Thyroid gland (tissue), 4 donors: ENCODE data around the gene PPP1R3G. TPM values are rescaled to one million over a fixed set of nuclear protein-coding genes. Genes with fewer than 3 reads are reported as not detected.
"Not testable (repeated sequence)": the region's sequence is repeated elsewhere in the genome, so short reads cannot be mapped to it uniquely, and the experiment has no call there.

ENCODE experiments used
- DNase-seq, 2 donors: peaks; one replicate each; pipeline ENCODE4 v3.0.0-alpha.2; 2019
- H3K27ac ChIP-seq, 3 donors: fragments of 200-600 bp; sonication (generic); 1 replicate in 2 of 3; 2 replicates in 1 of 3; pipeline ENCODE4 v1.5.1; 2016 to 2019; ENCODE audit warnings: mild to moderate bottlenecking in 1 of 3, moderate library complexity in 1 of 3
- H3K27me3 ChIP-seq: fragments of 200-600 bp; sonication (generic); one replicate; pipeline ENCODE4 v1.5.1; 2019
- H3K36me3 ChIP-seq, 2 donors: fragments of 200-600 bp; sonication (generic); one replicate each; pipeline ENCODE4 v1.5.1; 2016 to 2019
- H3K4me1 ChIP-seq, 2 donors: fragments of 200-600 bp; sonication (generic); one replicate each; pipeline ENCODE4 v1.5.1; 2017 to 2019
- H3K4me3 ChIP-seq, 3 donors: fragments of 200-600 bp; sonication (generic); replicated peaks in 1 of 3; 1 replicate in 2 of 3; 2 replicates in 1 of 3; pipeline ENCODE4 v1.5.1; 2016; ENCODE audit warnings: mild to moderate bottlenecking in 1 of 3
- H3K9me3 ChIP-seq: fragments of 200-600 bp; sonication (generic); one replicate; pipeline ENCODE4 v1.5.1; 2017
- POLR2A ChIP-seq, 2 donors: fragments of 450-650 bp; IDR thresholded peaks; one replicate each; pipeline ENCODE4 v1.6.1; 2017; ENCODE audit warnings: antibody characterized with exemption in 2 of 2, mild to moderate bottlenecking in 2 of 2, moderate library complexity in 1 of 2
- WGBS, 2 donors: methylation state at CpG; one replicate each; pipeline ENCODE4 v1.1.5; 2017; 5-methylcytosine and 5-hydroxymethylcytosine counted together
- intact Hi-C: fragments of 100-400 bp; cut with DNase I; formaldehyde crosslinking; loops from one replicate; pipeline ENCODE4 v1.15.1; 2023
- total RNA-seq, 4 donors: library from RNA; depleted of rRNA; stranded (reverse); fragments of >200 nt; gene quantifications; one replicate each; pipeline ENCODE4 v1.2.3, GENCODE V29; 2016
- TF ChIP-seq, protein P1 (sequence below), 6 experiments: fragments of 200-600 bp in 3 of 6; fragments of 450-650 bp in 3 of 6; sonication (generic) in 3 of 6; IDR thresholded peaks; one replicate each; pipeline ENCODE4 v1.5.1; 2016 to 2019; ENCODE audit warnings: antibody characterized with exemption in 6 of 6, mild to moderate bottlenecking in 2 of 6, inconsistent platforms in 1 of 6, moderate library complexity in 1 of 6

The PPP1R3G gene
- total RNA-seq, 4 donors from 2014 or later = 0.78 to 1.6 (median 0.91) TPM

DNA sequence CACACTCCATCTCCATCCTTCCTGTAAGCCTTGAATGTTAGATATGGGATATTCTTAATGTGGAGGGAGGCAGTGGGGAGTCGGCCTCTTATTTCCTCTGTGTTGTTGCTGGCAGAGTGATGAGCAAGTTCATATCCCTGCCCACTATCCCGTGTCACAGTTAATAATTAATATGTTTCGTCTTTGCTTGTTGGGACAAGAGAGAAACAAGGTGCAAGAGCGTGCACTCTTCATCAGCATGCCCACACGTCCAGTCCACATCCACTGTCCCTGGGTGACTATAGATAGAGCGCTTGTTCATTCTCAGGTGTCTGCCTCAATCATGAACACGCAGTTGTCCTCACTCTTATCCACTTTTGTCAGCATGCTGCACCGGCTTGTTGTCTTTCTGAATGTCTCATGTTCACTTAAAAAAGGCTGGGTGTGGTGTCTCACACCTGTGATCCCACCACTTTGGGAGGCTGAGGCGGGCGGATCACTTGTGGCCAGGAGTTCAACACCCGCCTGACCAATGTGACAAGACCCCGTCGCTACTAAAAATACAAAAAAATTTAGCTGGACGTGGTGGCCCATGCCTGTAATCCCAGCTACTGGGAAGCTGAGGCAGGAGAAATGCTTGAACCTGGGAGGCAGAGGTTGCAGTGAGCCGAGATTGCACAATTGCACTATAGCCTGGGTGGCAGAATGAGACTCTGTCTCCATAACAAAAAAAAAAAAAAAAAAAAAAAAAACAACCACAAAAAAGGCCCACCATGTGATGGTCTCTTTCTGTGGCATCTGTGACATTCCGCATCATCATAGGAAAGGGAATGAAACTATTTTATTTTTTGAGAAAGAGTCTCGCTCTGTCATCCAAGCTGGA lies 34.2 kb downstream of the PPP1R3G start:
- WGBS, 2 donors = 94 to 95% methylated on average over 17 of the region's 17 CpGs
- Histone ChIP-seq H3K36me3 (no peaks in the 10 kb centered on the region), H3K4me3 (no peak overlapping the region), H3K27me3 (no peaks in the 10 kb centered on the region), H3K9me3 (no peaks in the 10 kb centered on the region), H3K4me1 (no peaks in the 10 kb centered on the region), H3K27ac (no peak overlapping the region)
- no peak for DNase-seq
- intact Hi-C loops = no loop called here
- no peak for TF ChIP-seq POLR2A (IDR thresholded peaks at IDR 0.05)
- TF ChIP-seq, protein P1, sequence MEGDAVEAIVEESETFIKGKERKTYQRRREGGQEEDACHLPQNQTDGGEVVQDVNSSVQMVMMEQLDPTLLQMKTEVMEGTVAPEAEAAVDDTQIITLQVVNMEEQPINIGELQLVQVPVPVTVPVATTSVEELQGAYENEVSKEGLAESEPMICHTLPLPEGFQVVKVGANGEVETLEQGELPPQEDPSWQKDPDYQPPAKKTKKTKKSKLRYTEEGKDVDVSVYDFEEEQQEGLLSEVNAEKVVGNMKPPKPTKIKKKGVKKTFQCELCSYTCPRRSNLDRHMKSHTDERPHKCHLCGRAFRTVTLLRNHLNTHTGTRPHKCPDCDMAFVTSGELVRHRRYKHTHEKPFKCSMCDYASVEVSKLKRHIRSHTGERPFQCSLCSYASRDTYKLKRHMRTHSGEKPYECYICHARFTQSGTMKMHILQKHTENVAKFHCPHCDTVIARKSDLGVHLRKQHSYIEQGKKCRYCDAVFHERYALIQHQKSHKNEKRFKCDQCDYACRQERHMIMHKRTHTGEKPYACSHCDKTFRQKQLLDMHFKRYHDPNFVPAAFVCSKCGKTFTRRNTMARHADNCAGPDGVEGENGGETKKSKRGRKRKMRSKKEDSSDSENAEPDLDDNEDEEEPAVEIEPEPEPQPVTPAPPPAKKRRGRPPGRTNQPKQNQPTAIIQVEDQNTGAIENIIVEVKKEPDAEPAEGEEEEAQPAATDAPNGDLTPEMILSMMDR (IDR thresholded peaks at IDR 0.05) = no peak

DNA sequence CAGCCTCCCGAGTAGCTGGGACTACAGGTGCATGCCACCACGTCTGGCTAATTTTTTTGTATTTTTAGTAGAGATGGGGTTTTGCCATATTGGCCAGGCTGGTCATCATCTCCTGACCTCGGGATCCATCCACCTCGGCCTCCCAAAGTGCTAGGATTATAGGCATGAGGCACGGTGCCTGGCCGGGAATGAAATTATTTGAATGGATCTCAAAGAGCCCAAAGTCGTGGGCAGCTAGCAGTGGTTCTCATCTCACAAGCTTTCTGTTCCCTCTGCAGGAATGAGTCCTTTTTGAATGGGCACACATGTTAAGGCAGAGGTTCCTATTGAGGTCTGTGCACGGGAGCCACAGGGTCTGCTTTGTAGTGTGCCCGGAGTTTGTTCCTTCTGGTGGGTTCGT lies 34.9 kb downstream of the PPP1R3G start:
- no peak for DNase-seq
- WGBS, 2 donors = 91 to 92% methylated on average over 10 of the region's 10 CpGs
- H3K27me3 ChIP-seq = no peaks in the 10 kb centered on the region
- no peak for TF ChIP-seq POLR2A (IDR thresholded peaks at IDR 0.05)
- TF ChIP-seq, protein P1 (IDR thresholded peaks at IDR 0.05) = no peak
- no peaks in the 10 kb centered on the region for H3K9me3 ChIP-seq
- no peaks in the 10 kb centered on the region for H3K4me1 ChIP-seq
- H3K36me3 ChIP-seq = no peaks in the 10 kb centered on the region
- no peak overlapping the region for H3K4me3 ChIP-seq
- intact Hi-C loops = no loop called here
- H3K27ac ChIP-seq = no peak overlapping the region

DNA sequence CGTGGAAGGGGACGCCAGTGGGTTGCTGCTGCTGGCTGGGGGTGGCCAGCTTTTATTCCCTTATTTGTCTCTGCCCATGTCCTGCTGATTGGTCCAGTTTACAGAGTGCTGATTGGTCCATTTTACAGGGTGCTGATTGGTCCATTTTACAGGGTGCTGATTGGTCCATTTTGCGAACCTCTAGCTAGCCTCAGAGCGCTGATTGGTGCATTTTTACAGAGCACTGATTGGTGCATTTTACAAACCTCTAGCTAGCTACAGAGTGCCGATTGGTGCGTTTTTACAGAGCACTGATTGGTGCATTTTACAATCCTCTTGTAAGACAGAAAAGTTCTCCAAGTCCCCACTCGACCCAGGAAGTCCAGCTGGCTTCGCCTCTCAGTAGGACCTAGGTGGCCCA lies 35.4 kb downstream of the PPP1R3G start:
- intact Hi-C loops, H3K27ac ChIP-seq, DNase-seq, H3K4me3 ChIP-seq, H3K36me3 ChIP-seq, H3K27me3 ChIP-seq, H3K4me1 ChIP-seq, H3K9me3 ChIP-seq: not testable (repeated sequence)
- WGBS, 2 donors = 95 to 96% methylated on average over 8 of the region's 8 CpGs

DNA sequence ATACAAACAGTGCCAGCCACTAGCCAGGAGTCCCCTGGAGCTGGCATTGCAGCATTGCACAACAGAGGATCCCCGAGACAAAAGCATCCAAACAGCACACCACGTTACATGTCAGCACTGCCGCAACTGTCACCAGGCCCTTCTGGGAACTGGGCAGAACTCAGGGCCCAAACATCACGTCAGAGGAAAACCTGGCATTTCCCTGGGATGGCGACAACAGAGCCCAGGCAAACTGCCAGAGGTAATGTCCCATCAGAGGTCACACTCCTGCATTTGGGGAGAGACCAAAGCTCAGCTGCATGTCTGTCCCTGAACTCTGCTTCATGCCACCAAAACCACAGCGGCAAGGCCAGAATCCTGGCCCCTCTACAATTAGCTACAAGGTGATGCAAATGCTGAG lies 36.3 kb downstream of the PPP1R3G start:
- Histone ChIP-seq H3K36me3 (no peaks in the 10 kb centered on the region), H3K27ac (no peak overlapping the region), H3K9me3 (no peaks in the 10 kb centered on the region), H3K27me3 (no peaks in the 10 kb centered on the region), H3K4me3 (no peak overlapping the region), H3K4me1 (peaks cover 0 to 5% of the 10 kb centered on the region in 2 donors)
- TF ChIP-seq, protein P1 (IDR thresholded peaks at IDR 0.05) = no peak
- TF ChIP-seq POLR2A (IDR thresholded peaks at IDR 0.05) = no peak
- intact Hi-C loops = no loop called here
- WGBS, 2 donors = 94 to 96% methylated on average over 5 to 6 of the region's 6 CpGs
- no peak for DNase-seq

DNA sequence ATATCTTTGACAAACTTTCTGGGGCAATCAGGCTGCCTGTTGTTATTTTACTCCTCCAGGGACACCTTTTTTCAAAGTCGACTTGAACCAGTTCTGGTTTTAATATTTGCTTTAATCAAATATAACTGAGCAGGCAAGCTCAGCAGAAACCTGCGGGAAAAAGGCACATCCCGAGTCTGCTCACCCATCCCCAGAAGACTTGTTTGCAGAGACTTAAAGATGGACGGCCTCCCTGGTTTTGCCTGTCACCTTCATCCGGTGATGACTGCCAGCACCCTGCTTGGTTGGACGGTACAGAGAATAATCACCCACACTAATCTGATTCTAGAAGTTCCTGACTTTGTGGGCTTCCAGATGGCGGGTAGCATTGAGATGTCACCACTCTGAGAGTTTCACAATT lies 36.8 kb downstream of the PPP1R3G start:
- H3K36me3 ChIP-seq = no peaks in the 10 kb centered on the region
- H3K27ac ChIP-seq = no peak overlapping the region
- 89 to 93% methylated on average over 6 to 7 of the region's 7 CpGs for WGBS, 2 donors
- H3K27me3 ChIP-seq = no peaks in the 10 kb centered on the region
- H3K4me3 ChIP-seq = no peak overlapping the region
- no peak for DNase-seq
- intact Hi-C loops = no loop called here
- no peak for TF ChIP-seq POLR2A (IDR thresholded peaks at IDR 0.05)
- TF ChIP-seq, protein P1 (IDR thresholded peaks at IDR 0.05) = no peak
- peaks cover 0 to 7% of the 10 kb centered on the region in 2 donors for H3K4me1 ChIP-seq
- H3K9me3 ChIP-seq = no peaks in the 10 kb centered on the region
